Upper lobe of left lung (tissue), 4 donors: ENCODE results near the gene GALNT18.

ENCODE experiments used
- POLR2AphosphoS5 ChIP-seq, 2 donors: sonication (generic); formaldehyde crosslinking; IDR thresholded peaks; one replicate each; pipeline ENCODE4 v1.5.1; 2017; ENCODE audit warnings: antibody characterized with exemption in 2 of 2
- TF ChIP-seq, protein P1 (sequence below), 6 experiments: fragments of 450-650 bp in 4 of 6; fragments of 200-600 bp in 2 of 6; sonication (generic) in 2 of 6; IDR thresholded peaks; one replicate each; pipeline ENCODE4 v1.5.1; 2016 to 2019; ENCODE audit warnings: antibody characterized with exemption in 6 of 6

DNA sequence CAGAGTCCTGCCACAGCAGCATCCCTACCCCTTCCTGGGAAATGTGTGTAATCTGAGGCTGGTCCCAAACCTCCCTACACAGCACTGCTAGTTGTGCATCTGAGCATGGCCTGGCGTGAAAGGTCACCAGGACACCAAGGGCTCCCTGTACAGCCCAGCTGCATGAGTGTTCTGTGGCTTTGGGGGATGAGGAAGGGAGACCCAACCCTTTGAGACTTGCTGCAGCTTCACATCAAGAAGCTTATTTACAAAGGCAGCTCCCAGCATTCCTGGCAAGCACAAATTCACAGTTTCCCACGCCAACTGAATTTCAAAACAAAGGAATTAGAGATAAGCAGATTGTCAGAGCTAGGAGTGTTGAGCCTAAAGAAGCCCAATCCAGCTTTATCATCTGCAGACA is 301.0 kb downstream of the GALNT18 start:
- TF ChIP-seq POLR2AphosphoS5 (IDR thresholded peaks at IDR 0.05): no peak
- TF ChIP-seq, protein P1, sequence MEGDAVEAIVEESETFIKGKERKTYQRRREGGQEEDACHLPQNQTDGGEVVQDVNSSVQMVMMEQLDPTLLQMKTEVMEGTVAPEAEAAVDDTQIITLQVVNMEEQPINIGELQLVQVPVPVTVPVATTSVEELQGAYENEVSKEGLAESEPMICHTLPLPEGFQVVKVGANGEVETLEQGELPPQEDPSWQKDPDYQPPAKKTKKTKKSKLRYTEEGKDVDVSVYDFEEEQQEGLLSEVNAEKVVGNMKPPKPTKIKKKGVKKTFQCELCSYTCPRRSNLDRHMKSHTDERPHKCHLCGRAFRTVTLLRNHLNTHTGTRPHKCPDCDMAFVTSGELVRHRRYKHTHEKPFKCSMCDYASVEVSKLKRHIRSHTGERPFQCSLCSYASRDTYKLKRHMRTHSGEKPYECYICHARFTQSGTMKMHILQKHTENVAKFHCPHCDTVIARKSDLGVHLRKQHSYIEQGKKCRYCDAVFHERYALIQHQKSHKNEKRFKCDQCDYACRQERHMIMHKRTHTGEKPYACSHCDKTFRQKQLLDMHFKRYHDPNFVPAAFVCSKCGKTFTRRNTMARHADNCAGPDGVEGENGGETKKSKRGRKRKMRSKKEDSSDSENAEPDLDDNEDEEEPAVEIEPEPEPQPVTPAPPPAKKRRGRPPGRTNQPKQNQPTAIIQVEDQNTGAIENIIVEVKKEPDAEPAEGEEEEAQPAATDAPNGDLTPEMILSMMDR (IDR thresholded peaks at IDR 0.05): no peak
